NT2/D1 (cell line): ENCODE data around the gene OSBP2.

ENCODE experiments used
- SUZ12 ChIP-seq: IDR thresholded peaks from 2 replicates; pipeline ENCODE4 v1.6.1; 2011; ENCODE audit not compliant: insufficient read length, insufficient read depth; ENCODE audit errors: extremely low read depth
- ZNF274 ChIP-seq: IDR thresholded peaks from 2 replicates; pipeline ENCODE4 v1.6.1; 2011; ENCODE audit warnings: mild to moderate bottlenecking, low read depth, low read length

DNA sequence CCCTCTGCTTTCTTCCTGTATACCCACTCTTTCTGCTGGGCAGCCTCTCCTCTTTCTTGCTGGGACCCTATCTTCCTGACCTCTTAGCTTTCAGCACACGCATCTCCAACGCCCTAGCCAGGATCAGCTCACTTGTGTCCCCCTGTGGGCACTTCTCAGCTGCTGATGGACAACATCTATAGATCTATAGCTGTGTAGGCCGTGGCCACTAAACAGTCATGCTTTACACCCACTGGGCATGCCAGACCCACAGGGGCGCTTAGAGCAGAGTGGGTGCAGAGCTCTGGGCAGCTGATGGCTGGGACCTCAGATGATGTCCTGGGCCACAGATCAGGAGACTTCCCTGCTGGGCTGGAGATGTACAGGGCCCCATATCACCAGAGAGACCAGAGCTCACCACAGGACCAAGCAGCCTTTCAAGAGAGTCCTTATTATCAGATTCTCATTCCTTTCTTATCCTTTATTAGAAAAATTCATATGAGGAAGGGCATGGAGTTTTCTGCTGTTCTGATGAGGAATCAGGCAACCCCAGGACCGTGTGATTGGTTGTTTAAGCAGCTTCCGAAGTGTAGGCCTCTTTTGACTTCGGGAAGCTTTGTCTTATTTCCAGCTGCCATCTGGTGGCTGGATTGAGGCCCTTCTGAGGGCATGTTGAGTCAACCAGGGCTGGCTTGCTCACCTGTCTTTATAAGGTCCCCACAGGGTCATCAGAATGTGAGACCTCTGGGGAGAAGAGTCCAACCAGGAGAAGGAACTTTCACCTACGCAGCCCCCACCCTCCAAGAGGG lies 60.5 kb downstream of the OSBP2 start:
- TF ChIP-seq ZNF274 (no peak), SUZ12 (no peak)
